Glutamatergic neuron (in vitro differentiated cells): ENCODE measurements around the gene NAA80. TPM values are rescaled to one million over a fixed set of nuclear protein-coding genes. Genes with fewer than 3 reads are reported as not detected.

ENCODE experiments used
- DNase-seq: peaks from one replicate; pipeline ENCODE4 v3.0.0; 2022
- H3K27ac Mint-ChIP-seq: one replicate; pipeline ENCODE4 v1.8.0; 2020; ENCODE audit warnings: mild to moderate bottlenecking, mixed read lengths, inconsistent platforms; ENCODE audit not compliant: unreplicated experiment
- H3K27me3 Mint-ChIP-seq: one replicate; pipeline ENCODE4 v1.8.0; 2020; ENCODE audit warnings: mild to moderate bottlenecking, moderate library complexity, mixed read lengths, inconsistent platforms; ENCODE audit not compliant: unreplicated experiment
- H3K36me3 Mint-ChIP-seq: one replicate; pipeline ENCODE4 v1.8.0; 2020; ENCODE audit warnings: mild to moderate bottlenecking, mixed read lengths, inconsistent platforms; ENCODE audit not compliant: unreplicated experiment
- H3K4me1 Mint-ChIP-seq: one replicate; pipeline ENCODE4 v1.8.0; 2020; ENCODE audit warnings: mild to moderate bottlenecking, low read depth, mixed read lengths, inconsistent platforms; ENCODE audit not compliant: unreplicated experiment
- H3K4me3 Mint-ChIP-seq: one replicate; pipeline ENCODE4 v1.8.0; 2020; ENCODE audit warnings: mild to moderate bottlenecking, mixed read lengths, inconsistent platforms; ENCODE audit not compliant: unreplicated experiment
- H3K9me3 Mint-ChIP-seq: one replicate; pipeline ENCODE4 v1.8.0; 2020; ENCODE audit warnings: mild to moderate bottlenecking, moderate library complexity, mixed read lengths, inconsistent platforms; ENCODE audit not compliant: unreplicated experiment
- total RNA-seq: library from RNA; stranded (reverse); fragmentation: NEBNext Ultra II Directional; extraction: Animal tissue kit (Norgen Biotek cat#: 25700); gene quantifications from one replicate; pipeline ENCODE4 v1.2.1, GENCODE V29; 2021; ENCODE audit not compliant: unreplicated experiment
- TF ChIP-seq, protein P1 (sequence below): fragments of 200-600 bp; sonication (generic); IDR thresholded peaks from one replicate; pipeline ENCODE4 v1.5.0; 2021; ENCODE audit not compliant: partially characterized antibody, unreplicated experiment

NAA80 gene
- total RNA-seq, 1 donor from 2014 or later: 13.3 TPM

GRCh38 chr3:50254577-50255250, 44.5 kb downstream of the NAA80 start:
- Mint-ChIP-seq H3K4me1 (peaks cover 15% of the 10 kb centered on the region), H3K27ac (no peak overlapping the region), H3K36me3 (no peaks in the 10 kb centered on the region), H3K9me3 (peaks cover 11% of the 10 kb centered on the region), H3K27me3 (peaks cover 13% of the 10 kb centered on the region), H3K4me3 (no peak overlapping the region)
- TF ChIP-seq, protein P1, sequence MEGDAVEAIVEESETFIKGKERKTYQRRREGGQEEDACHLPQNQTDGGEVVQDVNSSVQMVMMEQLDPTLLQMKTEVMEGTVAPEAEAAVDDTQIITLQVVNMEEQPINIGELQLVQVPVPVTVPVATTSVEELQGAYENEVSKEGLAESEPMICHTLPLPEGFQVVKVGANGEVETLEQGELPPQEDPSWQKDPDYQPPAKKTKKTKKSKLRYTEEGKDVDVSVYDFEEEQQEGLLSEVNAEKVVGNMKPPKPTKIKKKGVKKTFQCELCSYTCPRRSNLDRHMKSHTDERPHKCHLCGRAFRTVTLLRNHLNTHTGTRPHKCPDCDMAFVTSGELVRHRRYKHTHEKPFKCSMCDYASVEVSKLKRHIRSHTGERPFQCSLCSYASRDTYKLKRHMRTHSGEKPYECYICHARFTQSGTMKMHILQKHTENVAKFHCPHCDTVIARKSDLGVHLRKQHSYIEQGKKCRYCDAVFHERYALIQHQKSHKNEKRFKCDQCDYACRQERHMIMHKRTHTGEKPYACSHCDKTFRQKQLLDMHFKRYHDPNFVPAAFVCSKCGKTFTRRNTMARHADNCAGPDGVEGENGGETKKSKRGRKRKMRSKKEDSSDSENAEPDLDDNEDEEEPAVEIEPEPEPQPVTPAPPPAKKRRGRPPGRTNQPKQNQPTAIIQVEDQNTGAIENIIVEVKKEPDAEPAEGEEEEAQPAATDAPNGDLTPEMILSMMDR: no peak
- no peak for DNase-seq

DNA sequence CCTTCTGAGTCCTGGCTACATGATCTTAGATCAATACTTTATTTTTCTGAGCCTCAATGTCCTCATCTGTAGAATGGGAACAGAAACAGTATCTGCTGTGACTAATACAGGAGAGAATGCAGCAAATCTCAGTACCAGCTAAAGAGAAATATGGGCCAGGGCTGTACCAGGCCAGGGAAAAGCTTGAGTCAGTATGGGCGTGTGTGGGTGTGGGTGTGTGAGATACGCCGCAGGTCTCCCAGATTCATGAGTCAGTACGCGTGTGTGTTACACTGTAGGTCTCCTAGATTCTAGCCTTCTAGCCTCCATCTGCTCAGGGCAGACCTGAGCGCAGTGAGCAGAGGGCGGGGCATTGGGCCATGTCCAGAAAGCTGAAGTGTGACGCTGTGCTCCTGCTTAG, 48.0 kb downstream of the NAA80 start:
- peaks cover 6% of the 10 kb centered on the region for H3K27me3 Mint-ChIP-seq
- no peak overlapping the region for H3K27ac Mint-ChIP-seq
- TF ChIP-seq, protein P1: no peak
- DNase-seq: no peak
- peaks cover 21% of the 10 kb centered on the region for H3K4me1 Mint-ChIP-seq
- H3K4me3 Mint-ChIP-seq: no peak overlapping the region
- H3K9me3 Mint-ChIP-seq: peaks cover 4% of the 10 kb centered on the region
- no peaks in the 10 kb centered on the region for H3K36me3 Mint-ChIP-seq

GRCh38 chr3:50250514-50250913, 48.7 kb downstream of the NAA80 start:
- DNase-seq: no peak
- Mint-ChIP-seq H3K9me3 (peaks cover 4% of the 10 kb centered on the region), H3K36me3 (no peaks in the 10 kb centered on the region), H3K4me1 (peaks cover 22% of the 10 kb centered on the region), H3K27ac (no peak overlapping the region), H3K27me3 (peaks cover 6% of the 10 kb centered on the region), H3K4me3 (no peak overlapping the region)
- TF ChIP-seq, protein P1: no peak

DNA sequence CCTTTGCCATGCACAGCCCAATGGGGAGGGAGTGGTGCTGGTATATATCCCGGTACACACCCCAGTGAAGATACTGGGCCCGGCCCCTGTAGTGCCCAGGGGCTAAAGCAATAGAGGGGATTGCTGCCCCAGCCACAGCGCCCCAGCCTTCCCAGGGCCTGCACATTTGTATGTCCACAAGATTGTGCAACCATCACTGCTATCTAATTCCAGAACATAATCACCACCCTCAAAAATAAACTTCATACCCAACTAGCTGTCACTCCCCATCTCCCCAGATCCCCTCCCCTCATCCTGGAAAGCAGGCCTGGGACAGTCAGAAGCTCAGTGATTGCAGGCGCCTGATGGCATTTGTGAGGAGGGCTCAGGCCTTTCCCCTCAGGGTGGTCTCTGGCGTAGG, 49.7 kb downstream of the NAA80 start:
- H3K4me3 Mint-ChIP-seq: no peak overlapping the region
- H3K27ac Mint-ChIP-seq: no peak overlapping the region
- peaks cover 28% of the 10 kb centered on the region for H3K4me1 Mint-ChIP-seq

DNA sequence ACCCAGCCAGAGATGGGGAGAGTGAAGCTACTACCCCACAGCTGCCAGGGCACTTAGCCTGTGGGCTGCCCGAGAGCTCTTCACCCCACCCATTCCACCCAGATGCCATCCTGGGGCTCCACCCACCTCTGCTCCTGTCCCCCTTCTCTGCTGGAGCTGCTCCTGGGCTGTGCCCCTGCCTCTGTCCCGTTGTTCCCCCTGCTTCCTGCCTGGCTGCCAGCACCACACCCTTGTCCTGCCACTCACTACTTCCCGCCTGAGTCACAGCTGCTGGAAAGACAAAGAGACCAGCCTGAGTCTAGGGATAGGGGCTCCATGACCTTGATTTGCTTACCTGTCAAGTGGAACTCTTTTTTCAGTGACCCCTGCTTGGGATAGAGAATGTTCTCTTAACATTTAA, 50.8 kb downstream of the NAA80 start:
- H3K4me1 Mint-ChIP-seq: peaks cover 33% of the 10 kb centered on the region
- TF ChIP-seq, protein P1: no peak
- H3K27ac Mint-ChIP-seq: peak overlapping the region; percentile 76
- H3K4me3 Mint-ChIP-seq: no peak overlapping the region
- H3K36me3 Mint-ChIP-seq: no peaks in the 10 kb centered on the region
- DNase-seq: no peak
- H3K27me3 Mint-ChIP-seq: peaks cover 4% of the 10 kb centered on the region
- peaks cover 4% of the 10 kb centered on the region for H3K9me3 Mint-ChIP-seq

More for the DNA sequence above, 49.7 kb downstream of the NAA80 start:
- H3K9me3 Mint-ChIP-seq: peaks cover 4% of the 10 kb centered on the region
- no peaks in the 10 kb centered on the region for H3K36me3 Mint-ChIP-seq
- no peak for DNase-seq
- peaks cover 6% of the 10 kb centered on the region for H3K27me3 Mint-ChIP-seq
- TF ChIP-seq, protein P1: no peak
